ENCODE data around the gene STARD8.

STARD8 gene

DNA sequence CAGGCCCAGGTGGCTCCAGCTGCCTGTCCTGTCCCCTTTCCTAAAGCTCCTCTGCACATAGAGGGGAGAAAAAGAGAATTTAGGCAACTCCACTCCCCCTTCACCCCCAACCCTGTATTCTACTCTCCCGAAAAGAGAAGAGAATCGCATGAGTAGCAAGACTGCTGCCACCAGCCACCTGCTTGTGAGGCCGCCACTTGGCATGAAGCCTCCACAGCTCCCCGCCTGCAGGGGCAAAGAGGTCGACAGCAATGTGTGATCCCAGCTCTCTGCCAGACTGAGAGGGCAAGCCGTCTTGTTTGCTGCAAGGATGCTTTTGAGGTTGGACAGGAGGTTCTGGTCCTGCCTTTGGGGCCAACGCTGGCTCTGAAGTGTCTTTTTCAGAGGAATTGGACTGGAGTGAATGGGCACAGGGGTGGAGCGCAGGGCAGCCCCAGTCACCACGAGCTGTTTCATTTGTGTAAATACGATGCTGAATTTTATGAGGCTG lies 77.1 kb downstream of the STARD8 start:
- no peak overlapping the region for H4K12ac ChIP-seq (ENCODE audit: low read depth, low read length)
- H3K27me3 ChIP-seq (ENCODE audit: insufficient read depth, low read length), result no peaks in the 10 kb centered on the region
- no peak overlapping the region for H3K23ac ChIP-seq (ENCODE audit: low read length)
- H2BK12ac ChIP-seq (ENCODE audit: low read length), result no peak overlapping the region
- H3K27ac ChIP-seq (ENCODE audit: low read depth, low read length), result no peak overlapping the region
- H3K9me3 ChIP-seq (ENCODE audit: insufficient read depth, low read depth, low read length), result peaks cover 2% of the 10 kb centered on the region
- no peak overlapping the region for H2BK120ac ChIP-seq (ENCODE audit: insufficient read depth, low read length, poor library complexity)
- no peaks in the 10 kb centered on the region for H3K79me1 ChIP-seq (ENCODE audit: low read length)
- H2AK5ac ChIP-seq (ENCODE audit: low read length), result no peak overlapping the region
- no peak overlapping the region for H3K14ac ChIP-seq (ENCODE audit: low read length)
- H2BK5ac ChIP-seq (ENCODE audit: low read depth, low read length, poor library complexity), result no peak overlapping the region
- no peak overlapping the region for H3K9ac ChIP-seq (ENCODE audit: low read length)
- no peak overlapping the region for H3K4ac ChIP-seq (ENCODE audit: low read depth, low read length)
- H4K8ac ChIP-seq (ENCODE audit: low read depth, low read length), result no peak overlapping the region
- no CpG with 5 or more reads among the region's 10 CpGs for WGBS (ENCODE audit: extremely low coverage, insufficient coverage, insufficient read length)
- H3K18ac ChIP-seq (ENCODE audit: low read length), result no peak overlapping the region
- no peaks in the 10 kb centered on the region for H3K79me2 ChIP-seq (ENCODE audit: control insufficient read depth, insufficient read depth, low read length, poor library complexity)
- H4K91ac ChIP-seq (ENCODE audit: low read depth, low read length), result no peak overlapping the region
- DNase-seq, result no peak
- H3K4me2 ChIP-seq (ENCODE audit: low read length), result no peak overlapping the region
- no peaks in the 10 kb centered on the region for H3K4me1 ChIP-seq (ENCODE audit: control insufficient read depth in 1 of 2, insufficient read depth in 2 of 2, low read length in 2 of 2)
- no peak overlapping the region for H3K4me3 ChIP-seq (ENCODE audit: low read depth, low read length)
- peaks cover 35 to 51% of the 10 kb centered on the region in 2 experiments for H3K36me3 ChIP-seq (ENCODE audit: control insufficient read depth in 1 of 2, insufficient read depth in 2 of 2, low read length in 2 of 2)
- no peak overlapping the region for H2AFZ ChIP-seq (ENCODE audit: insufficient read depth, low read length, poor library complexity)

- Histone ChIP-seq H4K12ac (ENCODE audit: low read depth, low read length) (no peak overlapping the region), H3K4me2 (ENCODE audit: low read length) (no peak overlapping the region), H2AK5ac (ENCODE audit: low read length) (no peak overlapping the region), H3K9ac (ENCODE audit: low read length) (no peak overlapping the region), H3K36me3 (ENCODE audit: control insufficient read depth in 1 of 2, insufficient read depth in 2 of 2, low read length in 2 of 2) (peaks cover 29 to 47% of the 10 kb centered on the region in 2 experiments), H3K79me1 (ENCODE audit: low read length) (no peaks in the 10 kb centered on the region), H3K23ac (ENCODE audit: low read length) (no peak overlapping the region), H3K79me2 (ENCODE audit: control insufficient read depth, insufficient read depth, low read length, poor library complexity) (no peaks in the 10 kb centered on the region), H2AFZ (ENCODE audit: insufficient read depth, low read length, poor library complexity) (no peak overlapping the region), H3K27ac (ENCODE audit: low read depth, low read length) (no peak overlapping the region), H4K8ac (ENCODE audit: low read depth, low read length) (no peak overlapping the region), H3K27me3 (ENCODE audit: insufficient read depth, low read length) (no peaks in the 10 kb centered on the region), H4K91ac (ENCODE audit: low read depth, low read length) (no peak overlapping the region), H3K4me3 (ENCODE audit: low read depth, low read length) (no peak overlapping the region), H2BK12ac (ENCODE audit: low read length) (no peak overlapping the region), H3K18ac (ENCODE audit: low read length) (no peak overlapping the region), H3K4me1 (ENCODE audit: control insufficient read depth in 1 of 2, insufficient read depth in 2 of 2, low read length in 2 of 2) (no peaks in the 10 kb centered on the region), H3K14ac (ENCODE audit: low read length) (no peak overlapping the region), H3K9me3 (ENCODE audit: insufficient read depth, low read depth, low read length) (peaks cover 2% of the 10 kb centered on the region), H2BK5ac (ENCODE audit: low read depth, low read length, poor library complexity) (no peak overlapping the region), H2BK120ac (ENCODE audit: insufficient read depth, low read length, poor library complexity) (no peak overlapping the region), H3K4ac (ENCODE audit: low read depth, low read length) (no peak overlapping the region)
- no CpG with 5 or more reads among the region's 4 CpGs for WGBS (ENCODE audit: extremely low coverage, insufficient coverage, insufficient read length)
- no peak for DNase-seq
Measured at GRCh38 chrX:68725756-68726365, 78.4 kb downstream of the STARD8 start.

- H3K79me1 ChIP-seq (ENCODE audit: low read length), result no peaks in the 10 kb centered on the region
- no peak overlapping the region for H2BK120ac ChIP-seq (ENCODE audit: insufficient read depth, low read length, poor library complexity)
- no peak overlapping the region for H2BK5ac ChIP-seq (ENCODE audit: low read depth, low read length, poor library complexity)
- no peak overlapping the region for H3K14ac ChIP-seq (ENCODE audit: low read length)
- H3K27me3 ChIP-seq (ENCODE audit: insufficient read depth, low read length), result no peaks in the 10 kb centered on the region
- H3K9me3 ChIP-seq (ENCODE audit: insufficient read depth, low read depth, low read length), result peaks cover 2% of the 10 kb centered on the region
- H3K36me3 ChIP-seq (ENCODE audit: control insufficient read depth in 1 of 2, insufficient read depth in 2 of 2, low read length in 2 of 2), result peaks cover 28 to 42% of the 10 kb centered on the region in 2 experiments
- WGBS (ENCODE audit: extremely low coverage, insufficient coverage, insufficient read length), result no CpG with 5 or more reads among the region's 7 CpGs
- no peak for DNase-seq
- no peak overlapping the region for H3K4me2 ChIP-seq (ENCODE audit: low read length)
- H3K9ac ChIP-seq (ENCODE audit: low read length), result no peak overlapping the region
- H4K12ac ChIP-seq (ENCODE audit: low read depth, low read length), result no peak overlapping the region
- no peak overlapping the region for H3K18ac ChIP-seq (ENCODE audit: low read length)
- no peak overlapping the region for H3K4me3 ChIP-seq (ENCODE audit: low read depth, low read length)
- no peak overlapping the region for H3K27ac ChIP-seq (ENCODE audit: low read depth, low read length)
- H3K23ac ChIP-seq (ENCODE audit: low read length), result no peak overlapping the region
- H2AK5ac ChIP-seq (ENCODE audit: low read length), result no peak overlapping the region
- no peaks in the 10 kb centered on the region for H3K79me2 ChIP-seq (ENCODE audit: control insufficient read depth, insufficient read depth, low read length, poor library complexity)
- no peak overlapping the region for H2AFZ ChIP-seq (ENCODE audit: insufficient read depth, low read length, poor library complexity)
- H4K91ac ChIP-seq (ENCODE audit: low read depth, low read length), result no peak overlapping the region
- H3K4ac ChIP-seq (ENCODE audit: low read depth, low read length), result no peak overlapping the region
- no peak overlapping the region for H4K8ac ChIP-seq (ENCODE audit: low read depth, low read length)
- no peaks in the 10 kb centered on the region for H3K4me1 ChIP-seq (ENCODE audit: control insufficient read depth in 1 of 2, insufficient read depth in 2 of 2, low read length in 2 of 2)
- H2BK12ac ChIP-seq (ENCODE audit: low read length), result no peak overlapping the region
Measured at GRCh38 chrX:68726366-68726765, 78.9 kb downstream of the STARD8 start.

GRCh38 chrX:68727696-68728095 lies 80.2 kb downstream of the STARD8 start:
- no peaks in the 10 kb centered on the region for H3K27me3 ChIP-seq (ENCODE audit: insufficient read depth, low read length)
- no peak overlapping the region for H3K4me2 ChIP-seq (ENCODE audit: low read length)
- peaks cover 16 to 28% of the 10 kb centered on the region in 2 experiments for H3K36me3 ChIP-seq (ENCODE audit: control insufficient read depth in 1 of 2, insufficient read depth in 2 of 2, low read length in 2 of 2)
- no peak overlapping the region for H2AFZ ChIP-seq (ENCODE audit: insufficient read depth, low read length, poor library complexity)
- H3K14ac ChIP-seq (ENCODE audit: low read length), result no peak overlapping the region
- no peak overlapping the region for H3K4me3 ChIP-seq (ENCODE audit: low read depth, low read length)
- H3K4ac ChIP-seq (ENCODE audit: low read depth, low read length), result no peak overlapping the region
- no peak overlapping the region for H4K8ac ChIP-seq (ENCODE audit: low read depth, low read length)
- H4K91ac ChIP-seq (ENCODE audit: low read depth, low read length), result no peak overlapping the region
- no peak overlapping the region for H3K23ac ChIP-seq (ENCODE audit: low read length)
- DNase-seq, result no peak
- no peak overlapping the region for H3K27ac ChIP-seq (ENCODE audit: low read depth, low read length)
- no peaks in the 10 kb centered on the region for H3K79me1 ChIP-seq (ENCODE audit: low read length)
- no peak overlapping the region for H4K12ac ChIP-seq (ENCODE audit: low read depth, low read length)
- WGBS (ENCODE audit: extremely low coverage, insufficient coverage, insufficient read length), result no CpG with 5 or more reads among the region's 4 CpGs
- H3K4me1 ChIP-seq (ENCODE audit: control insufficient read depth in 1 of 2, insufficient read depth in 2 of 2, low read length in 2 of 2), result no peaks in the 10 kb centered on the region
- no peaks in the 10 kb centered on the region for H3K79me2 ChIP-seq (ENCODE audit: control insufficient read depth, insufficient read depth, low read length, poor library complexity)
- H2BK5ac ChIP-seq (ENCODE audit: low read depth, low read length, poor library complexity), result no peak overlapping the region
- H3K18ac ChIP-seq (ENCODE audit: low read length), result no peak overlapping the region
- no peak overlapping the region for H2AK5ac ChIP-seq (ENCODE audit: low read length)
- H3K9me3 ChIP-seq (ENCODE audit: insufficient read depth, low read depth, low read length), result peaks cover 2% of the 10 kb centered on the region
- H3K9ac ChIP-seq (ENCODE audit: low read length), result no peak overlapping the region
- H2BK120ac ChIP-seq (ENCODE audit: insufficient read depth, low read length, poor library complexity), result no peak overlapping the region
- no peak overlapping the region for H2BK12ac ChIP-seq (ENCODE audit: low read length)
